Measurements from ENCODE around the gene LAG3.

DNA sequence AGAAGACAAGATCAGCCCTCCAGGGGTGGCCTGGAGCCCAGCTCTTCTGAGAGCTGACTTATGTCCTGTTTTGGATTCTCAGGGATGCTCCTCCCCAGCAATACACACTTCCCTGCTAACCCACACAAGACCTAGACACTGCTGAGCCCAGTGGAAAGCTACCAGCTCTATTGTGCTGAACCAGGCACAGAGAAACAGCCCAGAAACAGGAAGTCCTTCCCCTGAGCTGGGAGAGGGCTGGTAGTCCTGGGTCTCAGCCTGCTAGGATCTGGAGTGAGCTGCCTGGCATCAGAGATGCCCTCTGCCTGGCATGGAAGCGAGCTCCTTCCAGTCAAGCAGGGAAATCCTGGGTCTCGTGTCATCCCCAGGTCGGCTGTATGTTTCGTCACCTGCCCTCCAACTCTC lies 1.2 kb upstream of the LAG3 start:
- TF ChIP-seq CTCF (conservative IDR thresholded peaks at IDR 0.05; ENCODE audit: low read length) (no peak), EZH2phosphoT487 (IDR thresholded peaks at IDR 0.05; ENCODE audit: borderline replicate concordance) (no peak)

All from Loucy (cell line).